H1 (cell line): ENCODE measurements around the gene MRPS27. TPM values are rescaled to one million over a fixed set of nuclear protein-coding genes. Genes with fewer than 3 reads are reported as not detected.

Experiments used
- CTCF ChIA-PET: fragments of 300-600 bp; sonication (Branson Sonifier 250); formaldehyde crosslinking; loops from one replicate; lab custom pipeline; 2021; ENCODE audit not compliant: partially characterized antibody; lab: Charles Lee
- POLR2A ChIA-PET: fragments of 300-600 bp; sonication (Branson Sonifier 250); formaldehyde crosslinking; loops from one replicate; lab custom pipeline; 2021; ENCODE audit warnings: inconsistent platforms; ENCODE audit not compliant: partially characterized antibody; lab: Charles Lee
- DNase-seq, 2 experiments: peaks; one replicate each; pipeline versions ENCODE4 v3.0.0 to v3.0.0-alpha.2; 2010 to 2022; ENCODE audit warnings: low spot score in 2 of 2, low read depth in 1 of 2, mixed read lengths in 1 of 2
- FAIRE-seq: peaks from 2 replicates; lab custom pipeline; 2011; peaks lifted over from hg19 to GRCh38; lab: Jason Lieb, UNC
- H2AFZ ChIP-seq: 2 replicates; pipeline ENCODE4 v1.8.1; 2012; ENCODE audit warnings: low read length, inconsistent platforms
- H2AK5ac ChIP-seq: 2 replicates; pipeline ENCODE4 v1.6.1; 2013; ENCODE audit warnings: low read depth, low read length
- H2BK120ac ChIP-seq: replicated peaks from 2 replicates; pipeline ENCODE3; 2013; ENCODE audit warnings: low read depth, low read length, inconsistent platforms
- H2BK12ac ChIP-seq: 2 replicates; pipeline ENCODE4 v1.6.1; 2013; ENCODE audit warnings: low read depth, low read length
- H2BK15ac ChIP-seq: 2 replicates; pipeline ENCODE4 v1.6.1; 2013; ENCODE audit warnings: low read length
- H2BK20ac ChIP-seq: 2 replicates; pipeline ENCODE4 v1.6.1; 2013; ENCODE audit warnings: low read length
- H2BK5ac ChIP-seq: 2 replicates; pipeline ENCODE4 v1.6.1; 2013; ENCODE audit warnings: low read depth, low read length
- H3K14ac ChIP-seq: 2 replicates; pipeline ENCODE4 v1.6.1; 2013; ENCODE audit warnings: inconsistent platforms; ENCODE audit not compliant: insufficient read length
- H3K18ac ChIP-seq: 2 replicates; pipeline ENCODE4 v1.6.1; 2013; ENCODE audit warnings: low read length; ENCODE audit errors: extremely low read depth
- H3K23ac ChIP-seq: 2 replicates; pipeline ENCODE4 v1.6.1; 2013; ENCODE audit warnings: inconsistent platforms; ENCODE audit not compliant: insufficient read length
- H3K23me2 ChIP-seq: 2 replicates; pipeline ENCODE4 v1.6.1; 2013; ENCODE audit warnings: low read depth, low read length
- H3K27ac ChIP-seq: 2 replicates; pipeline ENCODE4 v1.6.1; 2011; ENCODE audit warnings: low read depth, low read length, inconsistent platforms
- H3K27me3 ChIP-seq, 4 experiments: replicated peaks in 1 of 4; 1 replicate in 1 of 4; 2 replicates in 3 of 4; pipeline versions ENCODE4 v1.6.1 to v1.8.1; 2011 to 2013; ENCODE audit warnings: low read length in 3 of 4, mild to moderate bottlenecking in 3 of 4, inconsistent platforms in 2 of 4, mixed read lengths in 2 of 4, moderate library complexity in 1 of 4; ENCODE audit not compliant: control insufficient read depth in 3 of 4, insufficient read depth in 3 of 4; ENCODE audit errors: extremely low read depth in 1 of 4
- H3K36me3 ChIP-seq, 4 experiments: 2 replicates each; pipeline versions ENCODE4 v1.6.1 to v1.8.1; 2011 to 2013; ENCODE audit warnings: mild to moderate bottlenecking in 4 of 4, low read length in 3 of 4, moderate library complexity in 2 of 4, control low read depth in 1 of 4, inconsistent platforms in 1 of 4; ENCODE audit not compliant: insufficient read depth in 4 of 4, control insufficient read depth in 2 of 4
- H3K4ac ChIP-seq: replicated peaks from 2 replicates; pipeline ENCODE3; 2013; ENCODE audit warnings: low read length, low read depth, mixed read lengths, inconsistent platforms; ENCODE audit not compliant: insufficient read length
- H3K4me1 ChIP-seq, 4 experiments: replicated peaks in 1 of 4; 1 replicate in 1 of 4; 2 replicates in 3 of 4; pipeline versions ENCODE4 v1.6.1 to v1.8.1; 2011 to 2013; ENCODE audit warnings: low read length in 3 of 4, inconsistent platforms in 2 of 4, mixed read lengths in 1 of 4; ENCODE audit not compliant: insufficient read depth in 4 of 4, control insufficient read depth in 3 of 4
- H3K4me2 ChIP-seq, 2 experiments: 2 replicates each; pipeline versions ENCODE4 v1.6.1 to v1.8.1; 2011 to 2013; ENCODE audit warnings: low read depth in 2 of 2, low read length in 2 of 2, control low read depth in 1 of 2, inconsistent platforms in 1 of 2, mild to moderate bottlenecking in 1 of 2; ENCODE audit not compliant: insufficient read depth in 1 of 2
- H3K4me3 ChIP-seq, 4 experiments: fragments of 200-600, 300-600 bp in 1 of 4; sonication (generic), shearing (Covaris generic), sonication (Bioruptor Twin) in 1 of 4; 2 replicates each; pipeline versions ENCODE4 v1.5.1 to v1.8.1; 2011 to 2016; ENCODE audit warnings: low read length in 4 of 4, low read depth in 3 of 4, control low read depth in 2 of 4, inconsistent platforms in 2 of 4, mild to moderate bottlenecking in 2 of 4, mixed read lengths in 1 of 4, moderate library complexity in 1 of 4; ENCODE audit not compliant: insufficient read depth in 2 of 4; ENCODE audit errors: extremely low read depth in 1 of 4
- H3K56ac ChIP-seq: replicated peaks from 2 replicates; pipeline ENCODE3; 2013; ENCODE audit warnings: low read depth, mild to moderate bottlenecking, mixed read lengths, low read length, inconsistent platforms; ENCODE audit not compliant: insufficient read length
- H3K79me1 ChIP-seq: 2 replicates; pipeline ENCODE4 v1.6.1; 2013; ENCODE audit warnings: low read depth, low read length, control low read depth
- H3K79me2 ChIP-seq, 2 experiments: 2 replicates each; pipeline versions ENCODE4 v1.6.1 to v1.8.1; 2012 to 2013; ENCODE audit warnings: low read length in 2 of 2, mild to moderate bottlenecking in 2 of 2, inconsistent platforms in 1 of 2; ENCODE audit not compliant: insufficient read depth in 2 of 2, control insufficient read depth in 1 of 2
- H3K9ac ChIP-seq, 4 experiments: replicated peaks in 1 of 4; 1 replicate in 1 of 4; 2 replicates in 3 of 4; pipeline versions ENCODE4 v1.6.1 to v1.8.1; 2011 to 2013; ENCODE audit warnings: low read depth in 3 of 4, low read length in 3 of 4, control low read depth in 2 of 4, mild to moderate bottlenecking in 2 of 4, moderate library complexity in 2 of 4, inconsistent platforms in 1 of 4; ENCODE audit errors: extremely low read depth in 1 of 4
- H3K9me3 ChIP-seq, 2 experiments: 2 replicates each; pipeline versions ENCODE4 v1.6.1 to v1.8.1; 2012 to 2013; ENCODE audit warnings: mild to moderate bottlenecking in 2 of 2, moderate library complexity in 2 of 2, control low read depth in 1 of 2, inconsistent platforms in 1 of 2, low read depth in 1 of 2, low read length in 1 of 2, mixed read lengths in 1 of 2; ENCODE audit not compliant: insufficient read depth in 2 of 2
- H4K20me1 ChIP-seq, 2 experiments: replicated peaks in 1 of 2; 2 replicates each; pipeline versions ENCODE3 to v1.8.1; 2011 to 2013; ENCODE audit warnings: inconsistent platforms in 2 of 2, low read length in 2 of 2, mild to moderate bottlenecking in 1 of 2; ENCODE audit not compliant: insufficient read depth in 2 of 2, control insufficient read depth in 1 of 2
- H4K5ac ChIP-seq: 2 replicates; pipeline ENCODE4 v1.6.1; 2013; ENCODE audit warnings: low read length, low read depth, mixed read lengths, inconsistent platforms; ENCODE audit not compliant: insufficient read length
- H4K8ac ChIP-seq: 2 replicates; pipeline ENCODE4 v1.8.0; 2013; ENCODE audit warnings: mild to moderate bottlenecking, moderate library complexity, low read length, inconsistent platforms; ENCODE audit not compliant: insufficient read depth; ENCODE audit errors: extremely low read depth
- H4K91ac ChIP-seq: replicated peaks from 2 replicates; pipeline ENCODE3; 2013; ENCODE audit warnings: low read length, mixed read lengths, inconsistent platforms; ENCODE audit not compliant: insufficient read length
- ATF3 ChIP-seq: IDR thresholded peaks from 2 replicates; pipeline ENCODE4 v1.6.1; 2011; ENCODE audit warnings: low read depth, mild to moderate bottlenecking, low read length; ENCODE audit not compliant: insufficient read depth
- CTCF ChIP-seq, 3 experiments: IDR thresholded peaks; 1 replicate in 2 of 3; 2 replicates in 1 of 3; pipeline versions ENCODE4 v1.5.1 to v1.6.1; 2011; ENCODE audit warnings: low read length in 3 of 3, mild to moderate bottlenecking in 3 of 3, inconsistent platforms in 2 of 3, low read depth in 1 of 3, moderate library complexity in 1 of 3; ENCODE audit not compliant: insufficient read depth in 1 of 3; ENCODE audit errors: control extremely low read depth in 1 of 3
- EP300 ChIP-seq, 2 experiments: IDR thresholded peaks; 1 replicate in 1 of 2; 2 replicates in 1 of 2; pipeline ENCODE4 v1.6.1; 2011 to 2012; ENCODE audit warnings: low read depth in 2 of 2, low read length in 2 of 2, mild to moderate bottlenecking in 2 of 2, borderline replicate concordance in 1 of 2, inconsistent platforms in 1 of 2, moderate library complexity in 1 of 2
- GTF2F1 ChIP-seq: IDR thresholded peaks from 2 replicates; pipeline ENCODE4 v1.6.1; 2012; ENCODE audit warnings: low read depth, low read length, improper control_type of control experiment, borderline replicate concordance
- MAX ChIP-seq: IDR thresholded peaks from 2 replicates; pipeline ENCODE4 v1.6.1; 2012; ENCODE audit warnings: inconsistent platforms
- RAD21 ChIP-seq, 2 experiments: IDR thresholded peaks in 1 of 2; conservative IDR thresholded peaks in 1 of 2; 2 replicates each; pipeline ENCODE4 v1.6.1; 2011; ENCODE audit warnings: low read depth in 2 of 2, low read length in 2 of 2, improper control_type of control experiment in 1 of 2, inconsistent platforms in 1 of 2, mild to moderate bottlenecking in 1 of 2, moderate library complexity in 1 of 2
- SIX5 ChIP-seq: IDR thresholded peaks from 2 replicates; pipeline ENCODE4 v1.6.1; 2011; ENCODE audit warnings: mild to moderate bottlenecking, low read depth, low read length
- WGBS, 2 experiments: shearing (Covaris generic) in 1 of 2; methylation state at CpG; one replicate each; pipeline versions ENCODE4 v1.1.6 to v1.1.7; 2013 to 2015; ENCODE audit warnings: low lambda C conversion rate in 2 of 2, mixed read lengths in 2 of 2, inconsistent platforms in 1 of 2, low coverage in 1 of 2, missing lambda C conversion rate in 1 of 2; ENCODE audit not compliant: insufficient replicate concordance in 2 of 2, insufficient coverage in 1 of 2, insufficient read length in 1 of 2; ENCODE audit errors: extremely low coverage in 1 of 2, missing lambda C conversion rate in 1 of 2; 5-methylcytosine and 5-hydroxymethylcytosine counted together
- polyA plus RNA-seq, 7 experiments: library from polyadenylated mRNA; depleted of rRNA in 3 of 7; stranded (reverse) in 5 of 7; unstranded in 2 of 7; fragments of >200 nt in 5 of 7; fragments of 200-250 nt in 2 of 7; gene quantifications; 1 replicate in 5 of 7; 2 replicates in 1 of 7; 4 replicates in 1 of 7; pipeline versions ENCODE4 v1.2.1 to v1.2.3, GENCODE V29; 2011 to 2013; ENCODE audit warnings: missing spikeins in 2 of 7, mixed read lengths in 2 of 7
- total RNA-seq: library from RNA; stranded (reverse); fragmentation: NEBNext Ultra II Directional; extraction: Animal tissue kit (Norgen Biotek cat#: 25700); gene quantifications from 2 replicates; pipeline ENCODE4 v1.2.1, GENCODE V29; 2021

MRPS27 gene
- total and polyA plus RNA-seq, 2 of the 8 experiments (the other 6 are each of a cell fraction or from before 2014, with no cell fraction given), result 93.2 to 102 TPM

- DNase-seq (peak; percentile 21 to 58), FAIRE-seq (peak; percentile 50)
- H2BK120ac ChIP-seq, result no peak overlapping the region
- no peak overlapping the region for H2BK20ac ChIP-seq
- H3K9ac ChIP-seq, result no peak overlapping the region
- no peak overlapping the region for H4K8ac ChIP-seq
- no peak overlapping the region for H4K91ac ChIP-seq
- no peaks in the 10 kb centered on the region for H3K27me3 ChIP-seq
- H2BK12ac ChIP-seq, result no peak overlapping the region
- H4K20me1 ChIP-seq, result no peaks in the 10 kb centered on the region
- H3K9me3 ChIP-seq, result no peaks in the 10 kb centered on the region
- no peak overlapping the region for H3K4ac ChIP-seq
- ChIA-PET POLR2A (no interaction called here), CTCF (interaction anchor here (0.6 to 2.1 kb wide), 24 partner anchors 8 to 522 kb away, joined by 3 to 7 read pairs (median 4); partner anchors contain the start of genes MRPS27 and PTCD2)
- H3K56ac ChIP-seq, result no peak overlapping the region
- no peak overlapping the region for H2BK5ac ChIP-seq
- H3K23ac ChIP-seq, result no peak overlapping the region
- 42% methylated on average over 2 of the region's 2 CpGs; no CpG with 5 or more reads in 1 of the 2 experiments for WGBS, 2 experiments
- H3K36me3 ChIP-seq, result peaks cover 0 to 3% (median 0%) of the 10 kb centered on the region in 4 experiments; a peak in 1 of 8 replicates
- no peak overlapping the region for H3K4me2 ChIP-seq
- no peak overlapping the region for H3K18ac ChIP-seq
- no peak overlapping the region for H3K14ac ChIP-seq
- no peak overlapping the region for H2AK5ac ChIP-seq
- H3K4me3 ChIP-seq, result no peak overlapping the region
- H3K4me1 ChIP-seq, result peaks cover 0 to 2% (median 0%) of the 10 kb centered on the region in 4 experiments; a peak in 1 of 7 replicates
- no peak overlapping the region for H2BK15ac ChIP-seq
- H3K79me2 ChIP-seq, result peaks cover 0 to 10% of the 10 kb centered on the region in 2 experiments; a peak in 2 of 4 replicates
- H2AFZ ChIP-seq, result no peak overlapping the region
- no peak overlapping the region for H4K5ac ChIP-seq
- H3K79me1 ChIP-seq, result peaks cover 4% of the 10 kb centered on the region
- H3K23me2 ChIP-seq, result no peaks in the 10 kb centered on the region
- H3K27ac ChIP-seq, result no peak overlapping the region
- TF ChIP-seq RAD21 (IDR thresholded peaks at IDR 0.05 in 1 of 2, conservative IDR thresholded peaks at IDR 0.05 in 1 of 2; ENCODE audit: low read depth in 2 of 2, low read length in 2 of 2) (peak; percentile 63 to 67), MAX (no peak), ATF3 (no peak), GTF2F1 (no peak), EP300 (IDR thresholded peaks at IDR 0.05; ENCODE audit: borderline replicate concordance in 1 of 2, low read depth in 2 of 2, low read length in 2 of 2) (no peak), SIX5 (no peak), CTCF (IDR thresholded peaks at IDR 0.05; ENCODE audit: control extremely low read depth in 1 of 3, insufficient read depth in 1 of 3, low read depth in 1 of 3, low read length in 3 of 3) (peak; percentile 49 to 66 (median 57))
Observed at GRCh38 chr5:72268753-72269410, 51.2 kb downstream of the MRPS27 start.
